ENCODE measurements around the gene TESPA1.
"Not testable (repeated sequence)": the region's sequence is repeated elsewhere in the genome, so short reads cannot be mapped to it uniquely, and the experiment has no call there.

The TESPA1 gene, protein sequence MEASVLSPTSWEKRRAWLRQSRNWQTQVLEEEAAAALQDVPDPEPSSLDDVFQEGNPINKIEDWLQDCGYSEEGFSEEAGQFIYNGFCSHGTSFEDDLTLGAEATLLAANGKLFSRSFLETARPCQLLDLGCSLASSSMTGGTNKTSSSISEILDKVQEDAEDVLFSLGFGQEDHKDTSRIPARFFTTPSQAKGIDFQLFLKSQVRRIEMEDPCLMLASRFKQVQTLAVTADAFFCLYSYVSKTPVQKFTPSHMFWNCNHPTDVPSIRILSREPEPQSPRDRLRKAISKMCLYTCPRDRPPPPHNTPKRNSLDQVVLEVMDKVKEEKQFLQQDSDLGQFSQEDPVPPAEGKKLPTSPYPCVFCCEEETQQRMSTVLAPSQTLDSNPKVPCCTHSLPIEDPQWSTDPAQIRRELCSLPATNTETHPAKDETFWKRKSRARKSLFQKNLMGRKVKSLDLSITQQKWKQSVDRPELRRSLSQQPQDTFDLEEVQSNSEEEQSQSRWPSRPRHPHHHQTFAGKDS

GRCh38 chr12:54984658-54985376 lies at the start of gene TESPA1:
Gene TESPA1 (minus strand): TSS chr12:54984762. CDS start chr12:54974562, 10,200 bp downstream.
- DNase-seq, result no peak

DNA sequence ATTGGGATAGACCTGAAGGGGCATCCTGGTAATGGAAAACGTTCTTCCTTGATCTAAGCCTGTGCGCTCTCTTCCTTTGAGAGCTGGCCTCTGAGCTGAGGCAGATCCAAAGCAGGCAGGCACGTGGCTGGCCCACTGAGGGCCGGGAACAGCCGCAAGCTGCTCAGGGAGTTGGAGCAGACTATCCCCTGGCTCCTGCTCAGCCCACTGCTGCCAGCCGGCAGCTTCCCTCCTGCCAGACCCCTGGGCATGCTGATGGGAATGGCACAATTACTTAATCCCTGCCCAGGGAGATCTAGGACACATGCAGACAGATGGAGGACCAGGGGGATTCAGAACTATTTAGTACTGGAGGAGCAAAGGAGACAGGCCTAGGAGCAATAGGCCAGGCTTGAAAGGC lies 49.7 kb upstream of the TESPA1 start:
- no peak for DNase-seq

- DNase-seq, result no peak
Measured at GRCh38 chr12:55025508-55025907, 40.9 kb upstream of the TESPA1 start.

- DNase-seq, result no peak
Measured at GRCh38 chr12:55024575-55024974, 40.0 kb upstream of the TESPA1 start.

DNA sequence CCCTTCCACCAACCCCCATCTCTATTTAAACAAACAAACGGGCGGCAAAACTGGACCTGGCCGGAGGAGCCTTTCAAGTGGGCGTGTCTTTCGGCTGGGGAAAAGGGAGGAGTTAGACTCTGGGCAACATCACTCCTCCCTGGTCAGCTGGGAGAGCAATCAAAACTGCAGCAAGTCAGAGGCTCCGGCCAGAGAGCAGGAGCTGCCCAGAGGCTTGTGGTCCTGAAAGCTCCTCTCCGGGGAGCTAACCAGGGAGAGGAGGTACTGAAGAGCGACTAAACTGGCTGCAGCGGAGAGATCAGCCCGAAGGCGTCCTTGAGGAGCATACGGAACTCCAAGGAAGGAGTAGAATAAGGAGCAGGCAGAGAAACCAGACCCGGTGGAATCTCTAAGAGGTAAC lies 35.2 kb upstream of the TESPA1 start, which contains the start of gene NEUROD4:
Gene NEUROD4, plus strand, starts transcription at position 191 of the 400 bp plus-strand sequence. CDS start 6,466 bp downstream, outside the sequence.
- no peak for DNase-seq

DNA sequence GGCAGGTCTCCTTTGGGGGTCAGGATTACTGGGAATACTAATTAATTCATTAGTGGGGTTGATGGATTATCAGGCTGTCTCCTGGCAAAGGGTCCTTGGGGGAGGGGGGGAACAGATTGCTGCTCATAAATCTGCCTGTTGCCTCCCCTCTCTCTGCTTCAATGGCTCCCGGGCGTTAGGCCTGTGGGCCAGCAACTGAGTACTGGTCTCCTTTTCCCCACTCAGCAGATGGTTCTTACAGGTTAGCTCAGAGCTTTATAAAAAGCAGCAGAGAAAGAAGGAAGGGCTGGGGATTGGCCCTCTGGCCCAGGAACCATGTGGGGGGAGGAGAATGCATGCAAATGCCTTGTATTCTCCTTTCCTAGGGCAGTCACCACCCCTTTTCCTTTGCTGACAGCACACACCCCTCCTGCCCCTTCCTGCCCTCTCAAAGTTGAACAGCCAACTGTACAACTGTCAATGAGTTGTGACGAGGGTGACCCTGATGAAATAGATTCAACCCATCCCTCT lies 32.9 kb upstream of the TESPA1 start:
- no peak for DNase-seq

DNA sequence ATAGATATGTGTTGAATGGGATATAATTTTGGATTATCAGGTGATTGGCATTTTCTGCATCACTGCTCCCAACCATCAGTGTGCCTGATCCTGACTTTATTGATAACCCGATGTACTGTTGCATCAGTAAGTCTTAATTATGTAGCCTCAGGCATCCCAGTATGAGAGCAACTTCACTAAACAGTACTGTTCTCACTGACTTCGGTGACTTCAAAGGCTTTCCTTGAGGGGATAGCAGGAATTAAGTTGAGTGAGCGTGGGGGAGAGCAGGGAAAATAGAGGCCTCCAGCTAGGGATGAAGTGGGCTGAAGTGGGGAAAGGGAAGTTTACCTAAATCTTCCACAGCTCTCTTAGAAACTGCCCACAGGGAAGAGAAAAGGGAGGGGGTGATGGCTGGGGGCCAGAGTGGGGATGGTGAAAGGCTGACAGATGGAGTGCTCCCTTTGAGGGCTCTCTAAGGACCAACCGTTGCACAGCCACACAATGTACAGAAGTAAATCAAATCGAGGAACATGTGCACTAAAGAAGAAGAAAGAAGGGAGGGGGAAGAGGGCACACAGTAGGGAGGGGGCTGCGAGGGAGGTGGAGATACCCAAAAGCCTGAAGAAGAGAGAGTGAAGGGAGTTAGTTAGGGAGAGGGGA lies 24.5 kb upstream of the TESPA1 start:
- no peak for DNase-seq

DNA sequence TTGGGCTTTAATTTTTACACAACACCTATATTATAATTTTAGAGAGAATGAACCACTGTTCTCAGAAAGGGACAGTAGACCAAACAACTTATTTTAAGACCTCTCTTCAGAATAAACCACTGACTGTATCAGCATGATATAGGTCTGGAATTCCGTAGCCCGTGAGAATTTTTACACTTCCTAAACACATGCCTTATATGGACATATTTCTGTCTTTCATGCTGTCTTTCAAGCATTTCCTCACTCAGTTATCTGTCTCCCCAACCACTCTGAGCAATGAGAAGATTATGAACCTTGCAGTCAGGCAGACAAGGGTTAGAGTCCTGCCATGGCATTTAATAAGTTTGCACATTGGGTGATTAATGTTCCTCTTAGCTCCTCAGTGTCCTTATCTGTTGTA lies 17.8 kb upstream of the TESPA1 start:
- DNase-seq, result no peak

GRCh38 chr12:55001198-55001868 lies 16.8 kb upstream of the TESPA1 start:
- DNase-seq, result no peak

DNA sequence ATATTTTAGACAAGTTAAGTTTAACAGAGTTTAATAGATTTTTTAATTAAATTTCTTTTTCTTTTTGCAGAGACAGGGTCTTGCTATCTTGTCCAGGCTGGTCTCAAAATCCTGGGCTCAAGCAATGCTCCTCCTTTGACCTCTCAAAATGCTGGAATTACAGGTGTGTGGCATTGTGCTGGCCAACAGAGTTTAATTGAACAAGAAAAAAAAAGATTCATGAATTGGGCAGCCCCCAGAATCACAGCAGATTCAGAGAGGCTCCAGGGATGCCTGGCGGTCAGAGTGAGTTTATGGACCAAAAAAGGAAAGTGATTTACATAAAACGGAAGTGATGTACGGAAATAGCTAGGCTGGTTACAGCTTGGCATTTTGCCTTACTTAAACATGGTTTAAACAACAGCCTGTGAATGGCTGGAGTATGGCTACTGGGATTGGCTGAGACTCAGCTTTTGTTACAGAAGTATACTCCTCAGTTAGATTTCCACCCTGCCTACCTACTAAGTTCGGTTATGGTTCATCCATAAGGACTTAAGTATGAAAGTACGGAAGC lies 14.5 kb upstream of the TESPA1 start:
- no peak for DNase-seq

DNA sequence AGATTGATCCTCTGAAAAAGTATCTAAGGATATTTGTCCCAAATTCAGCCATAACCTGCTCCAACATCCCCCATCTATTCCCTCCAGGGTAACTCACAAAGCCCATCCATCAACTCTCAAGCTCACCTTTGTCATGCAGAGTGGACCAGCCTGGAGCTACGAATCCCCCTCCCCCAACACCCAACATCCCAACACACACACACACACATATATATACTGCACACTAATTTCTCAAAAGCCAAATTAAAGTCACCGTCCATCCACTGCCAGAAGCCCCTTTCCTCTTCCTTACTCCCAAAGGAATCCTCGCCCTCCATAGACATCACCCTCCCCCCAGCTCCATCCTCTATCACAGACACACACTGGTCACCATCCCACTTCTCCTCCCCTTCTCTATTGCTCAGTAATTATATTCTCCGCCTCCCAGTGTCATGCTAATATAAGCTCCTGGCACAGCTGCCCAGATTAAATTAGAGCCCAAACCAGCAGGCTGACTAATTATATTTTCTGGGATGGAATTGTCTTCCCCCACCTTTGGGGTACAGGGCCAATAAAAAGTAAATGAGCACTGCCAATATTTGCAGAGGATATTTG lies 13.5 kb upstream of the TESPA1 start:
- DNase-seq, result no peak

GRCh38 chr12:54996205-54996604 lies 11.6 kb upstream of the TESPA1 start:
- DNase-seq, result no peak

DNA sequence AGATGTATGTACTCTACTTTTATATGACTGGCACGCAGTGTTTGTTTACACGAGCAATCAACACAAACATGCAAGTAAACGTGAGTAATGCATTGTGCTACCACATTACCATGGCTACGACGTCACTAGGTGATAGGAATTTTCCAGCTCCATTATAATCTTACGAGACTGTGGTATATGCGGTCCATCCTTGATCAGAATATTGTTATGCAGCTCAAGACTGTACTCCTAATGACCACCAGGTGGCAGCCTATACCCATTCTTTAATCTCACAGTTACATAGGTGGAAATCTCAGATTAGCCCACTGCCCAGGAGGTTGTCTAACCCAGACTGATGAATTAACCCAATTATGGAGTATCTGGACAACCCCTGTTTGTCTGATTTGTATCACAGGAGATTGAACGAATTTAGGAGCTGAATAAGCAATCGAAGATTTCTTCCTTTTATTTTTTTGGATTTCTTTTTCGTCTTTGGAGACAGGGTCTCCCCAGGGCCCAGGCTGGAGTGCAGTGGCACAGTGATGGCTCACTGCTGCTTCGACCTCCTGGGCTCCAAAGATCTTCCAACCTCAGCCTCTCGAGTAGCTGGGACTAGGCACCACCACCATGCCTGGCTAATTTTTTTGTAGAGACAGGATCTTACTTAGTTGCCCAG lies 8.7 kb upstream of the TESPA1 start:
- DNase-seq, result peak; percentile 49 to 67

DNA sequence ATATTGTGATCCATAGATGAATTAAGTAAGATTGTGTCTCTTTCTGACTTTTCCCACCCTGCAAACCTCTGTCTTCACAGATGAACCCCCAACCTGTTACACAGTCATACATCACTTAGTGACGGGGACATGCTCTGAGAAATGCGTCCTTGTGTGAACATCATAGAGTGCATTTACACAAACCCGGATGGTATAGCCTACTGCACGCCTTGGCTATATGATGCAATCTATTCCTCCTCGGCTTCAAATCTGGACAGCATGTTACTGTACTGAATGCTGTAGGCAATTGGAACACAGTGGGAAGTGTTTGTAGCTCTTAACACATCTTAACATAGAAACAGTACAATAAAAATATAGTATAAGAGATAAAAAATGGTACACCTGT lies 7.4 kb upstream of the TESPA1 start:
- no peak for DNase-seq

GRCh38 chr12:54991161-54991990 lies 6.8 kb upstream of the TESPA1 start:
- DNase-seq, result no peak

GRCh38 chr12:54989829-54990228 lies 5.3 kb upstream of the TESPA1 start:
- no peak for DNase-seq

DNA sequence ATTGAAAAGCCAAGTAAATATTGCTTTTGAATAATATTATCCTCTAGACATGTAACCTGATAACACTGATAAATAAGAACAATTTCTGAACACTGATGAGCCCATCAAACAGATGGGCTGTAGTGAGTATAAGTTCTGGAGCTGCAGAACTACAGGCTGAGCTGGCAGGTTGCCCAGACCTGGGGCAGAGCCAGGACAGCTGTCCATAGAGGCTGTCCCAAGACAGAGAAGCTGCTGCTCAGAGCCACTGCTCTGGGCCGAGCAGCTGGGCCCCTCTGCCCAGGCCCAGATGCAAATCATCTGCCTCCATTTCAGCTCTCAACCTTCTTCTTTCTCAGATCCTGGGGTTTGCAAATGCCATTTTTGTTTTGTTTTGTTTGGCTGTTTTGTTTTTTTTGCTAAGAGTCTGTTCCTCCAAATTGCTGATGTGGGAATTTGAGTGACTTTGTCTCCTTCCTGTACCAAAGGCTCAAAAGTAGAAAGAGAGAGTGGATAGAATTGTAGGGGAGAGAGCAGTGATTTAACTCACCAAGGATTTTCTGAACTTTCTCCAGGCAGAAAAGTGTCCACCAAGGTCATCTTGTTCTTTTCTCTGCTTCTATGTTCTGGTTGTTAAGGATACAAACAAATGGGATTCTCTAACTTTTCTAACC lies 4.0 kb upstream of the TESPA1 start:
- DNase-seq, result no peak

DNA sequence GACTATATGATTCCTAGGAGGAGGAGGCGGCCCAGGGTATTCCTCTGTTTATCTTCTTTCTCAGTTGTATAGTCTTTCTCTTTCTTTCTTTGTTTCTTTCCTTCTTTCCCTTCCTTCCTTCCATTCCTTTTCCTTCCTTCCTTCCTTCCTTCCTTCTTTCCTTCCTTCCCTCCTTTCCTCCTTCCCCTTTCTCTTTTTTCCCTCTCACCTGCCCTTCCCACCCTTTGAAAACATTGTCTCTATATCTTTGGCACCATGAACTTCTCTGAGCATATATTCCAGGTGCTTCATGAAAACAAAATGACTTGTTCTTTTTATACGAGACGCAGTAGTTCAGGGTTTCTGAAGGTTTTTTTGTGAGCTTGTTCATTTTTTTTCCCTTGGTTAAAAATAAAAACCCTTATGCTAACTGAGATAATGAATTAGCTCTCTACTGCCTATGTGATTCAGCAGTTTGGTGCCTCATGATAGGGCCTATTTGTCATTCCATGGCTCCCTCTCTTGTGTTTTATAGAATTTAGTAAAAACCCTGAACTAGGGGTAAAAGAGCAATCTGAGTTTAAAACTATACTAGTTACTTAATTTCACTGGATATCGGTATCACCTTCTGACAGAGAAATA lies 3.2 kb upstream of the TESPA1 start:
- no peak for DNase-seq

- DNase-seq, result not testable (repeated sequence)
Measured at GRCh38 chr12:54986773-54987172, 2.2 kb upstream of the TESPA1 start.

All from NCI-H526 (cell line).